Hepatocyte (in vitro differentiated cells): Measurements from ENCODE around the gene USP10.

Source experiments
- CTCF ChIP-seq: fragments of 200-600 bp; sonication (generic); IDR thresholded peaks from 2 replicates; pipeline ENCODE4 v1.5.1; 2016; ENCODE audit warnings: antibody characterized with exemption, mild to moderate bottlenecking; ENCODE audit not compliant: poor library complexity
- EZH2 ChIP-seq: fragments of 200-600 bp; sonication (generic); IDR thresholded peaks from 2 replicates; pipeline ENCODE4 v1.6.1; 2016; ENCODE audit warnings: antibody characterized with exemption, mild to moderate bottlenecking, borderline replicate concordance
- EZH2phosphoT487 ChIP-seq: fragments of 200-600 bp; sonication (generic); IDR thresholded peaks from one replicate; pipeline ENCODE4 v1.6.1; 2018; ENCODE audit warnings: antibody characterized with exemption, mild to moderate bottlenecking, low read depth, moderate library complexity; ENCODE audit not compliant: unreplicated experiment, severe bottlenecking

GRCh38 chr16:84690088-84690819 lies 9.5 kb upstream of the USP10 start:
- no peak for TF ChIP-seq CTCF
- TF ChIP-seq EZH2: no peak
- TF ChIP-seq EZH2phosphoT487: no peak
